GM12878 (cell line): ENCODE results near the gene DGLUCY. TPM values are rescaled to one million over a fixed set of nuclear protein-coding genes. Genes with fewer than 3 reads are reported as not detected.

Source experiments
- CREM ChIP-seq: IDR thresholded peaks from 2 replicates; pipeline ENCODE4 v1.6.1; 2014; ENCODE audit warnings: antibody characterized with exemption, low read depth
- ESRRA ChIP-seq: IDR thresholded peaks from 2 replicates; pipeline ENCODE4 v1.6.1; 2012; ENCODE audit warnings: mild to moderate bottlenecking, low read length, improper control_type of control experiment
- FOXK2 ChIP-seq: fragments of 450-650 bp; IDR thresholded peaks from 2 replicates; pipeline ENCODE4 v1.6.1; 2017; ENCODE audit warnings: mild to moderate bottlenecking, moderate library complexity
- HCFC1 ChIP-seq: fragments of 150-350 bp; IDR thresholded peaks from 2 replicates; pipeline ENCODE4 v1.6.1; 2014; ENCODE audit warnings: low read length
- HDGF ChIP-seq: fragments of 450-650 bp; IDR thresholded peaks from 2 replicates; pipeline ENCODE4 v1.6.1; 2016; ENCODE audit warnings: antibody characterized with exemption
- IRF5 ChIP-seq: fragments of 450-650 bp; IDR thresholded peaks from 2 replicates; pipeline ENCODE4 v1.6.1; 2017; ENCODE audit warnings: borderline replicate concordance
- MTA3 ChIP-seq: IDR thresholded peaks from 2 replicates; pipeline ENCODE4 v1.6.1; 2012; ENCODE audit warnings: low read length, inconsistent platforms, borderline replicate concordance
- PML ChIP-seq: IDR thresholded peaks from 2 replicates; pipeline ENCODE4 v1.6.1; 2012; ENCODE audit warnings: low read length, inconsistent platforms
- RB1 ChIP-seq: fragments of 450-650 bp; formaldehyde crosslinking; IDR thresholded peaks from 2 replicates; pipeline ENCODE4 v1.6.1; 2017; ENCODE audit warnings: mild to moderate bottlenecking, borderline replicate concordance
- SIN3A ChIP-seq: IDR thresholded peaks from 2 replicates; pipeline ENCODE4 v1.6.1; 2012; ENCODE audit warnings: low read depth, low read length, improper control_type of control experiment
- SMAD1 ChIP-seq: fragments of 450-650 bp; IDR thresholded peaks from 2 replicates; pipeline ENCODE4 v1.6.1; 2018; ENCODE audit warnings: mild to moderate bottlenecking, low read depth; ENCODE audit not compliant: partially characterized antibody
- SMARCA5 ChIP-seq: fragments of 450-650 bp; IDR thresholded peaks from 2 replicates; pipeline ENCODE4 v1.6.1; 2017; ENCODE audit warnings: mild to moderate bottlenecking
- SPI1 ChIP-seq: IDR thresholded peaks from 2 replicates; pipeline ENCODE4 v1.6.1; 2011; ENCODE audit warnings: low read depth, mild to moderate bottlenecking, low read length, moderate library complexity, borderline replicate concordance; ENCODE audit not compliant: insufficient read depth
- SREBF2 ChIP-seq: IDR thresholded peaks from 2 replicates; pipeline ENCODE4 v1.6.1; 2012; ENCODE audit warnings: mild to moderate bottlenecking, low read length
- SUZ12 ChIP-seq: fragments of 200-600 bp; sonication (generic); IDR thresholded peaks from one replicate; pipeline ENCODE4 v1.6.1; 2018; ENCODE audit warnings: antibody characterized with exemption, mild to moderate bottlenecking; ENCODE audit not compliant: unreplicated experiment
- ZBTB40 ChIP-seq: fragments of 450-650 bp; IDR thresholded peaks from 2 replicates; pipeline ENCODE4 v1.6.1; 2016; ENCODE audit warnings: mild to moderate bottlenecking, moderate library complexity, borderline replicate concordance
- ZNF217 ChIP-seq: fragments of 450-650 bp; IDR thresholded peaks from 2 replicates; pipeline ENCODE4 v1.6.1; 2017; ENCODE audit warnings: antibody characterized with exemption, mild to moderate bottlenecking
- ZZZ3 ChIP-seq: IDR thresholded peaks from 2 replicates; pipeline ENCODE4 v1.6.1; 2011; ENCODE audit warnings: low read depth; ENCODE audit not compliant: control insufficient read depth, insufficient read length
- polyA plus RNA-seq, 11 experiments: library from polyadenylated mRNA; depleted of rRNA in 4 of 11; unstranded in 6 of 11; stranded (reverse) in 5 of 11; fragments of >200 nt; fragmentation: Nextera tagmentation in 4 of 11; fragmentation: Illumina TruSeq in 1 of 11; extraction: Ambion mirVana in 4 of 11; extraction: Trizol in 1 of 11; gene quantifications; 1 replicate in 1 of 11; 2 replicates in 10 of 11; pipeline versions ENCODE4 v1.2.1 to v1.2.3, GENCODE V29; 2011 to 2016; ENCODE audit warnings: inconsistent platforms in 2 of 11, missing spikeins in 2 of 11, low read depth in 1 of 11
- total RNA-seq, 4 experiments: library from RNA; depleted of rRNA in 3 of 4; stranded (reverse); fragments of >200 nt in 3 of 4; fragmentation: Illumina TruSeq in 1 of 4; extraction: Trizol in 1 of 4; gene quantifications; 2 replicates each; pipeline versions ENCODE4 v1.2.1 to v1.2.3, GENCODE V29; 2013 to 2021
- TF ChIP-seq, protein P1 (sequence below): IDR thresholded peaks from 2 replicates; pipeline ENCODE4 v1.6.1; 2011; ENCODE audit warnings: borderline replicate concordance, low read depth, mild to moderate bottlenecking, moderate library complexity, mixed read lengths, low read length; ENCODE audit not compliant: insufficient read depth; ENCODE audit errors: extremely low read length
- TF ChIP-seq, protein P2 (sequence below): fragments of 450-650 bp; conservative IDR thresholded peaks from 2 replicates; pipeline ENCODE4 v1.6.1; 2017; ENCODE audit warnings: mild to moderate bottlenecking, moderate library complexity

DGLUCY gene
- total and polyA plus RNA-seq, 10 of the 15 experiments (the other 5 are each of a cell fraction or from before 2014, with no cell fraction given): 15.0 to 70.3 (median 55.1) TPM

GRCh38 chr14:91228112-91229004 is 114.5 kb downstream of the DGLUCY start (continued):
- peak; percentile 67; the same call in 1 of the 2 replicates for TF ChIP-seq SPI1
- peak; percentile 56; the same call in 1 of the 2 replicates for TF ChIP-seq PML
- peak; percentile 36; the same call in 1 of the 2 replicates for TF ChIP-seq SMARCA5
- TF ChIP-seq IRF5: no peak
- TF ChIP-seq ZNF217: no peak
- TF ChIP-seq HCFC1: no peak
- no peak for TF ChIP-seq SUZ12
- TF ChIP-seq CREM: peak; percentile 45; the same call in 1 of the 2 replicates
- TF ChIP-seq RB1: no peak; the same call in 1 of the 2 replicates
- TF ChIP-seq, protein P1, sequence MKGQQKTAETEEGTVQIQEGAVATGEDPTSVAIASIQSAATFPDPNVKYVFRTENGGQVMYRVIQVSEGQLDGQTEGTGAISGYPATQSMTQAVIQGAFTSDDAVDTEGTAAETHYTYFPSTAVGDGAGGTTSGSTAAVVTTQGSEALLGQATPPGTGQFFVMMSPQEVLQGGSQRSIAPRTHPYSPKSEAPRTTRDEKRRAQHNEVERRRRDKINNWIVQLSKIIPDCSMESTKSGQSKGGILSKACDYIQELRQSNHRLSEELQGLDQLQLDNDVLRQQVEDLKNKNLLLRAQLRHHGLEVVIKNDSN: no peak
- TF ChIP-seq, protein P2, sequence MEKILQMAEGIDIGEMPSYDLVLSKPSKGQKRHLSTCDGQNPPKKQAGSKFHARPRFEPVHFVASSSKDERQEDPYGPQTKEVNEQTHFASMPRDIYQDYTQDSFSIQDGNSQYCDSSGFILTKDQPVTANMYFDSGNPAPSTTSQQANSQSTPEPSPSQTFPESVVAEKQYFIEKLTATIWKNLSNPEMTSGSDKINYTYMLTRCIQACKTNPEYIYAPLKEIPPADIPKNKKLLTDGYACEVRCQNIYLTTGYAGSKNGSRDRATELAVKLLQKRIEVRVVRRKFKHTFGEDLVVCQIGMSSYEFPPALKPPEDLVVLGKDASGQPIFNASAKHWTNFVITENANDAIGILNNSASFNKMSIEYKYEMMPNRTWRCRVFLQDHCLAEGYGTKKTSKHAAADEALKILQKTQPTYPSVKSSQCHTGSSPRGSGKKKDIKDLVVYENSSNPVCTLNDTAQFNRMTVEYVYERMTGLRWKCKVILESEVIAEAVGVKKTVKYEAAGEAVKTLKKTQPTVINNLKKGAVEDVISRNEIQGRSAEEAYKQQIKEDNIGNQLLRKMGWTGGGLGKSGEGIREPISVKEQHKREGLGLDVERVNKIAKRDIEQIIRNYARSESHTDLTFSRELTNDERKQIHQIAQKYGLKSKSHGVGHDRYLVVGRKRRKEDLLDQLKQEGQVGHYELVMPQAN: 0 out of 2 replicates have a peak, but pooled peaks have one; percentile 31
- TF ChIP-seq FOXK2: no peak; the same call in 1 of the 2 replicates
- no peak for TF ChIP-seq ZZZ3
- TF ChIP-seq SREBF2: no peak
- TF ChIP-seq MTA3: peak; percentile 40; the same call in 1 of the 2 replicates
- TF ChIP-seq ZBTB40: no peak; the same call in 1 of the 2 replicates
- TF ChIP-seq SMAD1: no peak
- peak; percentile 31; the same call in 1 of the 2 replicates for TF ChIP-seq HDGF
- no peak for TF ChIP-seq ESRRA
- TF ChIP-seq SIN3A: no peak
